ENCODE measurements around the gene SLC29A3. TPM values are rescaled to one million over a fixed set of nuclear protein-coding genes. Genes with fewer than 3 reads are reported as not detected.

SLC29A3 gene
- total and polyA plus RNA-seq, 2 of the 8 experiments (the other 6 are each of a cell fraction or from before 2014, with no cell fraction given): 14.0 to 24.6 TPM

DNA sequence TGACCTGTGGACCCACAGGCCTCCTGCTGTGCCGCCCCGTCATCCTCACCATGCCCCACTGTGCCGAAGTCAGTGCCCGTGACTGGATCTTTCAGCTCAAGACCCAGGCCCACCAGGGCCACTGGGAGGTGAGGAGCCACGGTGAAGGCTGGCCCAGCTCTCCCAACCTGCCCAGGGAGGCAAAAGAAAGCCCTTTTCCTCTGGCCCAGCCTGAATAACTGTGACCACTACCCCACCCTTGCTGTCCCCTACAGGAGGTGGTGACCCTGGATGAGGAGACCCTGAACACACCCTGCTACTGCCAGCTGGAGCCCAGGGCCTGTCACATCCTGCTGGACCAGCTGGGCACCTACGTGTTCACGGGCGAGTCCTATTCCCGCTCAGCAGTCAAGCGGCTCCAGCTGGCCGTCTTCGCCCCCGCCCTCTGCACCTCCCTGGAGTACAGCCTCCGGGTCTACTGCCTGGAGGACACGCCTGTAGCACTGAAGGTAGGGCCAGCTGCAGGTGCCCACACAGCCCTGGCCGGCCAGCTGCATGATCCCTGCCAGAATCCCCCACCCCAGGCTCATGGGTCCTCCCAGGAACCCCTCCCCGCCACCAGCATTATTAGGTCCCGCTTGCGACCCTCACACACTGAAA, 25.5 kb upstream of the SLC29A3 start:
- CTCF ChIA-PET (ENCODE audit: partially characterized antibody): interaction anchor here (1.1 to 5.3 kb wide), 7 partner anchors 9 to 368 kb away, joined by 3 to 35 read pairs (median 9); no protein-coding TSS in a partner anchor
- no peak overlapping the region for H2BK12ac ChIP-seq (ENCODE audit: low read depth, low read length)
- no peak overlapping the region for H3K56ac ChIP-seq (replicated peaks; ENCODE audit: insufficient read length, low read depth, low read length)
- no peaks in the 10 kb centered on the region for H3K4me1 ChIP-seq (replicated peaks in 1 of 4; ENCODE audit: control insufficient read depth in 3 of 4, insufficient read depth in 4 of 4, low read length in 3 of 4)
- peaks cover 3 to 4% of the 10 kb centered on the region in 2 experiments for H4K20me1 ChIP-seq (replicated peaks in 1 of 2; ENCODE audit: control insufficient read depth in 1 of 2, insufficient read depth in 2 of 2, low read length in 2 of 2)
- 90% methylated on average over 13 of the region's 19 CpGs; no CpG with 5 or more reads in 1 of the 2 experiments for WGBS, 2 experiments (ENCODE audit: extremely low coverage in 1 of 2, insufficient coverage in 1 of 2, insufficient read length in 1 of 2, insufficient replicate concordance in 2 of 2, low coverage in 1 of 2, low lambda C conversion rate in 2 of 2, missing lambda C conversion rate in 1 of 2)
- H3K36me3 ChIP-seq (ENCODE audit: control insufficient read depth in 2 of 4, insufficient read depth in 4 of 4, low read length in 3 of 4): peaks cover 10 to 53% (median 32%) of the 10 kb centered on the region in 4 experiments; a peak in 7 of 8 replicates
- no peak overlapping the region for H2BK120ac ChIP-seq (replicated peaks; ENCODE audit: low read depth, low read length)
- no peak overlapping the region for H2AFZ ChIP-seq (ENCODE audit: low read length)
- no peak overlapping the region for H3K4me3 ChIP-seq (ENCODE audit: extremely low read depth in 1 of 4, insufficient read depth in 2 of 4, low read depth in 3 of 4, low read length in 4 of 4)
- POLR2A ChIA-PET (ENCODE audit: partially characterized antibody): interaction anchor here (1.0 to 1.2 kb wide), 2 partner anchors 8 to 17 kb away, joined by 3 to 4 read pairs; no protein-coding TSS in a partner anchor
- H3K4ac ChIP-seq (replicated peaks; ENCODE audit: insufficient read length, low read depth, low read length): no peak overlapping the region
- H4K91ac ChIP-seq (replicated peaks; ENCODE audit: insufficient read length, low read length): no peak overlapping the region
- no peaks in the 10 kb centered on the region for H3K27me3 ChIP-seq (replicated peaks in 1 of 4; ENCODE audit: control insufficient read depth in 3 of 4, extremely low read depth in 1 of 4, insufficient read depth in 3 of 4, low read length in 3 of 4)
- no peak overlapping the region for H2AK5ac ChIP-seq (ENCODE audit: low read depth, low read length)
- no peak for FAIRE-seq
- no peak overlapping the region for H4K8ac ChIP-seq (ENCODE audit: extremely low read depth, insufficient read depth, low read length)
- H3K14ac ChIP-seq (ENCODE audit: insufficient read length): no peak overlapping the region
- H3K79me1 ChIP-seq (ENCODE audit: low read depth, low read length): no peaks in the 10 kb centered on the region
- no peak overlapping the region for H2BK20ac ChIP-seq (ENCODE audit: low read length)
- no peaks in the 10 kb centered on the region for H3K9me3 ChIP-seq (ENCODE audit: insufficient read depth in 2 of 2, low read depth in 1 of 2, low read length in 1 of 2)
- no peak overlapping the region for H4K5ac ChIP-seq (ENCODE audit: insufficient read length, low read depth, low read length)
- H2BK15ac ChIP-seq (ENCODE audit: low read length): no peak overlapping the region
- no peak overlapping the region for H3K4me2 ChIP-seq (ENCODE audit: insufficient read depth in 1 of 2, low read depth in 2 of 2, low read length in 2 of 2)
- H2BK5ac ChIP-seq (ENCODE audit: low read depth, low read length): no peak overlapping the region
- H3K18ac ChIP-seq (ENCODE audit: extremely low read depth, low read length): no peak overlapping the region
- H3K23me2 ChIP-seq (ENCODE audit: low read depth, low read length): no peaks in the 10 kb centered on the region
- no peak overlapping the region for H3K23ac ChIP-seq (ENCODE audit: insufficient read length)
- no peak overlapping the region for H3K9ac ChIP-seq (replicated peaks in 1 of 4; ENCODE audit: extremely low read depth in 1 of 4, low read depth in 3 of 4, low read length in 3 of 4)
- H3K79me2 ChIP-seq (ENCODE audit: control insufficient read depth in 1 of 2, insufficient read depth in 2 of 2, low read length in 2 of 2): no peaks in the 10 kb centered on the region
- H3K27ac ChIP-seq (ENCODE audit: low read depth, low read length): no peak overlapping the region
- DNase-seq (ENCODE audit: low read depth in 1 of 2, low spot score in 2 of 2): no peak
- TF ChIP-seq EP300 (IDR thresholded peaks at IDR 0.05; ENCODE audit: borderline replicate concordance in 1 of 2, low read depth in 2 of 2, low read length in 2 of 2): no peak
- no peak for TF ChIP-seq TAF7 (optimal IDR thresholded peaks at IDR 0.05; ENCODE audit: borderline replicate concordance, low read depth, low read length)
- TF ChIP-seq CHD1 (IDR thresholded peaks at IDR 0.05; ENCODE audit: low read depth, low read length): no peak
- no peak for TF ChIP-seq POU5F1 (IDR thresholded peaks at IDR 0.05; ENCODE audit: low read depth, low read length)
- no peak for TF ChIP-seq SRF (IDR thresholded peaks at IDR 0.05; ENCODE audit: low read depth, low read length)
- no peak for TF ChIP-seq RAD21 (IDR thresholded peaks at IDR 0.05 in 1 of 2, conservative IDR thresholded peaks at IDR 0.05 in 1 of 2; ENCODE audit: low read depth in 2 of 2, low read length in 2 of 2)
- no peak for TF ChIP-seq CTBP2 (IDR thresholded peaks at IDR 0.05; ENCODE audit: borderline replicate concordance, insufficient read depth, insufficient read length, low read length)
- TF ChIP-seq, protein P1, sequence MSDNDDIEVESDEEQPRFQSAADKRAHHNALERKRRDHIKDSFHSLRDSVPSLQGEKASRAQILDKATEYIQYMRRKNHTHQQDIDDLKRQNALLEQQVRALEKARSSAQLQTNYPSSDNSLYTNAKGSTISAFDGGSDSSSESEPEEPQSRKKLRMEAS (IDR thresholded peaks at IDR 0.05): no peak
- TF ChIP-seq TCF12 (IDR thresholded peaks at IDR 0.05; ENCODE audit: low read depth, low read length): no peak
- no peak for TF ChIP-seq HDAC6 (IDR thresholded peaks at IDR 0.05; ENCODE audit: low read depth, low read length)
- TF ChIP-seq ASH2L (IDR thresholded peaks at IDR 0.05; ENCODE audit: low read length): no peak
- no peak for TF ChIP-seq JUND (IDR thresholded peaks at IDR 0.05; ENCODE audit: low read length)
- TF ChIP-seq YY1 (IDR thresholded peaks at IDR 0.05; ENCODE audit: low read depth, low read length): no peak

All from H1 (cell line).